Endothelial cell of umbilical vein (primary cell): ENCODE measurements around the gene CPNE5. TPM values are rescaled to one million over a fixed set of nuclear protein-coding genes. Genes with fewer than 3 reads are reported as not detected.
A peak's percentile ranks its signal among the peaks of the same experiment; 100 is the strongest.
"Not testable (repeated sequence)": the region's sequence is repeated elsewhere in the genome, so short reads cannot be mapped to it uniquely, and the experiment has no call there.

Experiments used
- BruUV-seq: library from RNA; stranded (reverse); fragments of 400-500 nt; replicated peaks from 2 replicates; lab custom pipeline; 2021; lab: Mats Ljungman, UMichigan
- CTCF ChIA-PET: fragments of 300-600, 350-600 bp; sonication (Branson Sonifier 250); formaldehyde crosslinking; loops from one replicate; lab custom pipeline; 2021; ENCODE audit warnings: antibody characterized with exemption, inconsistent platforms; lab: Charles Lee
- POLR2A ChIA-PET: fragments of 300-600, 350-600 bp; sonication (Branson Sonifier 250); formaldehyde crosslinking; loops from one replicate; lab custom pipeline; 2021; ENCODE audit warnings: antibody characterized with exemption, inconsistent platforms; lab: Charles Lee
- DNase-seq: peaks from one replicate; pipeline ENCODE4 v3.0.0-alpha.2; 2011; ENCODE audit warnings: low read depth, low spot score
- FAIRE-seq: peaks from 2 replicates; lab custom pipeline; 2011; peaks lifted over from hg19 to GRCh38; lab: Jason Lieb, UNC
- H2AFZ ChIP-seq: 2 replicates; pipeline ENCODE4 v1.6.0; 2012; ENCODE audit warnings: low read depth, low read length, control low read depth, inconsistent platforms
- H3K27ac ChIP-seq: 2 replicates; pipeline ENCODE4 v1.5.1; 2011; ENCODE audit warnings: low read depth, mild to moderate bottlenecking, control low read depth, low read length, moderate library complexity; ENCODE audit not compliant: insufficient read depth
- H3K27me3 ChIP-seq, 2 experiments: 2 replicates each; pipeline versions ENCODE4 v1.6.0 to v1.6.1; 2011; ENCODE audit warnings: low read length in 2 of 2, mixed read lengths in 1 of 2; ENCODE audit not compliant: control insufficient read depth in 2 of 2, insufficient read depth in 2 of 2
- H3K36me3 ChIP-seq, 2 experiments: 2 replicates in 1 of 2; 3 replicates in 1 of 2; pipeline ENCODE4 v1.5.1; 2011; ENCODE audit warnings: low read length in 2 of 2, mild to moderate bottlenecking in 1 of 2, moderate library complexity in 1 of 2; ENCODE audit not compliant: control insufficient read depth in 2 of 2, insufficient read depth in 2 of 2; ENCODE audit errors: extremely low read depth in 1 of 2
- H3K4me1 ChIP-seq: 3 replicates; pipeline ENCODE4 v1.5.1; 2011; ENCODE audit warnings: mild to moderate bottlenecking, low read length; ENCODE audit not compliant: control insufficient read depth, insufficient read depth; ENCODE audit errors: extremely low read depth
- H3K4me2 ChIP-seq: 2 replicates; pipeline ENCODE4 v1.6.1; 2011; ENCODE audit warnings: low read length, control low read depth, mixed read lengths; ENCODE audit not compliant: insufficient read depth
- H3K4me3 ChIP-seq, 3 experiments: fragments of 200-600 bp in 1 of 3; sonication (generic), shearing (Covaris generic) in 1 of 3; replicated peaks in 1 of 3; 2 replicates each; pipeline ENCODE4 v1.5.1; 2011 to 2016; ENCODE audit warnings: control low read depth in 3 of 3, low read length in 3 of 3, mild to moderate bottlenecking in 2 of 3, inconsistent platforms in 1 of 3, low read depth in 1 of 3, moderate library complexity in 1 of 3; ENCODE audit not compliant: insufficient read depth in 1 of 3
- H3K79me2 ChIP-seq: 2 replicates; pipeline ENCODE4 v1.6.0; 2012; ENCODE audit warnings: low read length, inconsistent platforms; ENCODE audit not compliant: control insufficient read depth, insufficient read depth
- H3K9ac ChIP-seq: replicated peaks from 2 replicates; pipeline ENCODE3; 2011; ENCODE audit warnings: low read length, control low read depth; ENCODE audit not compliant: insufficient read depth; ENCODE audit errors: extremely low read depth
- H3K9me1 ChIP-seq: replicated peaks from 3 replicates; pipeline ENCODE4 v1.6.0; 2011; ENCODE audit warnings: mild to moderate bottlenecking, low read length; ENCODE audit not compliant: control insufficient read depth, insufficient read depth; ENCODE audit errors: extremely low read depth
- H3K9me3 ChIP-seq: replicated peaks from 2 replicates; pipeline ENCODE4 v1.5.1; 2012; ENCODE audit warnings: low read length, inconsistent platforms; ENCODE audit not compliant: control insufficient read depth, insufficient read depth
- H4K20me1 ChIP-seq: replicated peaks from 2 replicates; pipeline ENCODE3; 2011; ENCODE audit warnings: mild to moderate bottlenecking, low read length; ENCODE audit not compliant: control insufficient read depth, insufficient read depth; ENCODE audit errors: extremely low read depth
- CTCF ChIP-seq, 2 donors: IDR thresholded peaks; 1 replicate in 1 of 2; 2 replicates in 1 of 2; pipeline ENCODE4 v1.5.1; 2011; ENCODE audit warnings: low read length in 2 of 2, mild to moderate bottlenecking in 2 of 2, moderate library complexity in 2 of 2, control low read depth in 1 of 2, inconsistent platforms in 1 of 2, low read depth in 1 of 2; ENCODE audit not compliant: insufficient read depth in 1 of 2; ENCODE audit errors: extremely low read depth in 1 of 2
- FOS ChIP-seq: IDR thresholded peaks from 2 replicates; pipeline ENCODE4 v1.6.1; 2011; ENCODE audit warnings: mild to moderate bottlenecking, low read length, moderate library complexity, borderline replicate concordance; ENCODE audit not compliant: insufficient read depth
- GATA2 ChIP-seq: IDR thresholded peaks from 2 replicates; pipeline ENCODE4 v1.7.0; 2011; ENCODE audit warnings: low read depth, mild to moderate bottlenecking, moderate library complexity, mixed read lengths, low read length; ENCODE audit not compliant: insufficient read length, insufficient read depth
- MAX ChIP-seq: IDR thresholded peaks from 2 replicates; pipeline ENCODE4 v1.6.1; 2011; ENCODE audit not compliant: insufficient read depth, insufficient read length
- POLR2AphosphoS5 ChIP-seq: IDR thresholded peaks from 2 replicates; pipeline ENCODE4 v1.6.1; 2012; ENCODE audit warnings: low read depth, mild to moderate bottlenecking, control low read depth, low read length, moderate library complexity; ENCODE audit not compliant: insufficient read depth
- dilution Hi-C: fragments of 300-500 bp; cut with MboI; formaldehyde crosslinking; loops from one replicate; pipeline ENCODE4 v1.15.0; 2019; ENCODE audit warnings: low sequenced_read_pairs; ENCODE audit not compliant: extremely low pct_ligation_motif_present
- intact Hi-C: fragments of 100-400 bp; cut with micrococcal nuclease; formaldehyde crosslinking; loops from one replicate; pipeline ENCODE4 v1.10.0; 2022
- polyA plus RNA-seq, 4 experiments: library from polyadenylated mRNA; depleted of rRNA in 3 of 4; stranded (reverse) in 3 of 4; unstranded in 1 of 4; fragments of >200 nt; gene quantifications; 2 replicates each; pipeline versions ENCODE4 v1.2.1 to v1.2.3, GENCODE V29; 2011 to 2012; ENCODE audit warnings: missing spikeins in 1 of 4
- total RNA-seq: library from RNA; stranded (reverse); gene quantifications from 2 replicates; pipeline ENCODE4 v1.2.3, GENCODE V29; 2021

The CPNE5 gene
- total and polyA plus RNA-seq, 2 donors (not counting 3 experiments of a cell fraction or from before 2014, with no cell fraction given) = 18.8 to 49.4 TPM

- H3K4me2 ChIP-seq, DNase-seq, H3K4me3 ChIP-seq, intact Hi-C loops, H2AFZ ChIP-seq, H3K27me3 ChIP-seq, H3K79me2 ChIP-seq, H3K27ac ChIP-seq, H3K9me3 ChIP-seq, H4K20me1 ChIP-seq, H3K9ac ChIP-seq, H3K36me3 ChIP-seq, H3K4me1 ChIP-seq, H3K9me1 ChIP-seq, BruUV-seq, FAIRE-seq: not testable (repeated sequence)
- POLR2A ChIA-PET = interaction anchor here (0.5 kb wide), 1 partner anchor 11 kb away, joined by 3 read pairs; no protein-coding TSS in a partner anchor
- CTCF ChIA-PET = interaction anchor here (1.4 to 5.7 kb wide), 3 partner anchors 20 to 38 kb away, joined by 3 to 95 read pairs (median 15); no protein-coding TSS in a partner anchor
- dilution Hi-C loops = loop anchor here (5.0 kb wide), 1 partner anchor 39 kb away; no protein-coding TSS in a partner anchor
Measured at GRCh38 chr6:36813047-36813446, 26.2 kb downstream of the CPNE5 start.

GRCh38 chr6:36809941-36810803, 29.1 kb downstream of the CPNE5 start:
- H3K79me2 ChIP-seq = no peaks in the 10 kb centered on the region
- H2AFZ ChIP-seq = no peak overlapping the region
- no peak overlapping the region for H3K9ac ChIP-seq
- H3K4me2 ChIP-seq = no peak overlapping the region
- no peak for DNase-seq
- dilution Hi-C loops (loop anchor here (5.0 kb wide), 1 partner anchor 42 kb away; no protein-coding TSS in a partner anchor), intact Hi-C loops (no loop called here)
- no peak overlapping the region for H3K4me3 ChIP-seq
- ChIA-PET POLR2A (no interaction called here), CTCF (interaction anchor here (0.7 to 5.7 kb wide), 9 partner anchors 19 to 208 kb away, joined by 3 to 95 read pairs (median 4); no protein-coding TSS in a partner anchor)
- H3K9me1 ChIP-seq = no peaks in the 10 kb centered on the region
- FAIRE-seq = peak; percentile 33
- H3K36me3 ChIP-seq = peaks cover 0 to under 1% of the 10 kb centered on the region in 2 experiments
- no peak overlapping the region for H3K27ac ChIP-seq
- no peaks in the 10 kb centered on the region for H3K9me3 ChIP-seq
- no peaks in the 10 kb centered on the region for H4K20me1 ChIP-seq
- no peaks in the 10 kb centered on the region for H3K27me3 ChIP-seq
- peaks cover 4% of the 10 kb centered on the region for H3K4me1 ChIP-seq
- BruUV-seq = no TSS peak
- TF ChIP-seq FOS (no peak), POLR2AphosphoS5 (no peak), GATA2 (no peak), MAX (no peak), CTCF (IDR thresholded peaks at IDR 0.05; ENCODE audit: extremely low read depth in 1 of 2, insufficient read depth in 1 of 2, low read depth in 1 of 2, low read length in 2 of 2) (peak in 1 of 2 donors; percentile 26)
